Heart left ventricle (tissue), 13 donors: ENCODE data around the gene PTPRK.

Experiments used
- POLR2A ChIP-seq, 2 donors: fragments of 450-650 bp; IDR thresholded peaks; one replicate each; pipeline ENCODE4 v1.6.1; 2017; ENCODE audit warnings: antibody characterized with exemption in 2 of 2, mild to moderate bottlenecking in 2 of 2, moderate library complexity in 2 of 2
- TF ChIP-seq, protein P1 (sequence below), 12 donors: fragments of 200-600 bp; sonication (generic) in 4 of 12; IDR thresholded peaks; one replicate each; pipeline versions ENCODE4 v1.5.0 to v1.8.0; 2018 to 2022; ENCODE audit warnings: antibody characterized with exemption in 12 of 12, mild to moderate bottlenecking in 5 of 12
- donor health status: ischemic (EF 13 %, LVEDD 7.1; RV severe dilation, severe dysfunction).
- donor health status: DM: no; HTN: yes; CAD: no.
- donor health status: DM: no; HTN: no; CAD: no.
- donor health status: ischemic (EF 25% LVEDD 6.9; RV normal size, moderate dysfunction).
- donor health status: ischemic (EF 25% LVEDD 5.7; RV mildly dilated, moderate dysfunction).
- donor health status: ischemic (EF 35%, LVEDD 5.7; RV mildly dilated, moderate dysfunction).
- donor health status: nonischemic (EF 11% LVEDD 7.7; RV severe dilation, severe dysfunction).
- donor health status: DM: yes; HTN: yes; CAD: no.
- donor health status: PGD.
- donor health status: ischemic (EF 29% LVEDD 5.4; RV normal size, mild dysfunction).
- donor health status: nonischemic (EF 23%, LVEDD 6.1; RV moderate dilation, normal function).

DNA sequence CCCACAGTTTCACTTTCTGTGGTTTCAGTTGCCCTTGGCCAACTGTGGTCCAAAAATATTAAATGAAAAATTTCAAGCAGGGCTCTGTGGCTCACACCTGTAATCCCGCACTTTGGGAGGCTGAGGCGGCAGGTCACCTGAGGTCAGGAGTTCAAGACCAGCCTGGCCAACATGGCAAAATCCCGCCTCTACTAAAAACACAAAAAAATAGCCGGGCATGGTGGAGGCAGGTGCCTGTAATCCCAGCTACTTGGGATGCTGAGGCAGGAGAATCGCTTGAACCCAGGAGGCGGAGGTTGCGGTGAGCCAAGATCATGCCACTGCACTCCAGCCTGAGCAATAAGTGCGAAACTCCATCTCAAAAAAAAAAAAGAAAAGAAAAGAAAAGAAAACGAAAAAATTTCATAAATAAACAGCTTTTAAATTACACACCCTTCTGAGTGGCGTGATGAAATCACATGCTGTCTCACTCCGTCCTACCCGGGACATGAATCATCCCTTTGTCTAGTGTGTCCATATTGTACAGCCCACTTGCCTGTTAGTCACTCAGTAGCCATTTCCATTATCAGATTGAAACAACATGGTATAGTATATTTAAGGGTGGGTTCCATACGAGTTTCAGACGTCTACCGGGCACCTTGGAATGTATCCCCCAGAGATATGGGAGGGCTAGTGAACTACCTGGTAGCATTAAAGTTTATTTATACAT is 11.7 kb downstream of the PTPRK start:
- TF ChIP-seq, protein P1, sequence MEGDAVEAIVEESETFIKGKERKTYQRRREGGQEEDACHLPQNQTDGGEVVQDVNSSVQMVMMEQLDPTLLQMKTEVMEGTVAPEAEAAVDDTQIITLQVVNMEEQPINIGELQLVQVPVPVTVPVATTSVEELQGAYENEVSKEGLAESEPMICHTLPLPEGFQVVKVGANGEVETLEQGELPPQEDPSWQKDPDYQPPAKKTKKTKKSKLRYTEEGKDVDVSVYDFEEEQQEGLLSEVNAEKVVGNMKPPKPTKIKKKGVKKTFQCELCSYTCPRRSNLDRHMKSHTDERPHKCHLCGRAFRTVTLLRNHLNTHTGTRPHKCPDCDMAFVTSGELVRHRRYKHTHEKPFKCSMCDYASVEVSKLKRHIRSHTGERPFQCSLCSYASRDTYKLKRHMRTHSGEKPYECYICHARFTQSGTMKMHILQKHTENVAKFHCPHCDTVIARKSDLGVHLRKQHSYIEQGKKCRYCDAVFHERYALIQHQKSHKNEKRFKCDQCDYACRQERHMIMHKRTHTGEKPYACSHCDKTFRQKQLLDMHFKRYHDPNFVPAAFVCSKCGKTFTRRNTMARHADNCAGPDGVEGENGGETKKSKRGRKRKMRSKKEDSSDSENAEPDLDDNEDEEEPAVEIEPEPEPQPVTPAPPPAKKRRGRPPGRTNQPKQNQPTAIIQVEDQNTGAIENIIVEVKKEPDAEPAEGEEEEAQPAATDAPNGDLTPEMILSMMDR (IDR thresholded peaks at IDR 0.05) = no peak
- TF ChIP-seq POLR2A (IDR thresholded peaks at IDR 0.05) = no peak
